Activated effector memory CD4-positive, alpha-beta T cell treated with Interleukin-2 at 50 U/mL for 16 hours (primary cell): ENCODE results near the gene SCIMP.
"Not testable (repeated sequence)": the region's sequence is repeated elsewhere in the genome, so short reads cannot be mapped to it uniquely, and the experiment has no call there.

Source experiments
- DNase-seq: peaks from one replicate; pipeline ENCODE4 v3.0.0-alpha.2; 2020

The SCIMP gene

DNA sequence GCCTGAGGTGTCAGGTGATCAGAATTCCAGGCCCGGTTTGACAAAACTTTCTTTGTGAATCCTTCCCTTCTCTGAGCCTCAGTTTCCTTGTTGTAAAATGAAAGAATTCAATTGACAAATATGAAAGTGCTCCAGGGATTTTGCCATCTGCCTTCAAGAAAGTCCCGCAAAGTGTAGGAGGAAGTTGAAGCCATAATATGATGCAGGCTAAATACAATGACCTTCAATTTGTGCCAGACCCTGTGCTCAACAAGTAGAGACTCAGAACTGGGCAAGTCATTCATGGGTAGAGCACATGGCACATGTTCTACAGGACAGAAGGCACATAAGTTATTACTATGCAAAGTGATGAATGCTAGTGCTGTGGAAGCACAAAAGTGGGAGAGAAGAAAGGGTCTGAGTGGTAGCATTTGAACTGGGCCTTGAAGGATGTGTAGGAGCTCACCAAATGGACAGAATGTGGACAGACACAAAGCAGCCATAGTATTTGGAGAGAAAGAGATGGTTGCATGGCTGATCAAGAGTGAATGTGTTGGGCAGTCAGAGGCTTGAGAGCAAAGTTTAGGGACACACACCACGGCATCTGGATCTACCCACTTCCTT is 2.4 kb upstream of the SCIMP start:
- DNase-seq, result no peak

DNA sequence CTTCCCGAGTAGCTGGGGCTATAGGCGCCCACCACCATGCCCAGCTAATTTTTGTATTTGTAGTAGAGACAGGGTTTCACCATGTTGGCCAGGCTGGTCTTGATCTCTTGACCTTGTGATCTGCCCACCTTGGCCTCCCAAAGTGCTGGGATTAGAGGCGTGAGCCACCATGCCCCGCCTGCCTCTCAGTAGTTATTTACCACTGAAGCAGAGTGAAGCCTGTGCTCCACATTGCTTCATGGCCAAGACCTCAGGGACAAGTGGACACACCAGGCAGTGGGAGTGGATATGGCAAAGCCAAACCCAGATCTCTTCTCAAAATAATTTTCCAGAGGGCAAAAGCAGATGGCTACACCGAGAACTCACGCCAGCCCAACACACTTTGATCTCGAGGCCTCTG is 1.2 kb downstream of the SCIMP start:
- DNase-seq, result not testable (repeated sequence)

DNA sequence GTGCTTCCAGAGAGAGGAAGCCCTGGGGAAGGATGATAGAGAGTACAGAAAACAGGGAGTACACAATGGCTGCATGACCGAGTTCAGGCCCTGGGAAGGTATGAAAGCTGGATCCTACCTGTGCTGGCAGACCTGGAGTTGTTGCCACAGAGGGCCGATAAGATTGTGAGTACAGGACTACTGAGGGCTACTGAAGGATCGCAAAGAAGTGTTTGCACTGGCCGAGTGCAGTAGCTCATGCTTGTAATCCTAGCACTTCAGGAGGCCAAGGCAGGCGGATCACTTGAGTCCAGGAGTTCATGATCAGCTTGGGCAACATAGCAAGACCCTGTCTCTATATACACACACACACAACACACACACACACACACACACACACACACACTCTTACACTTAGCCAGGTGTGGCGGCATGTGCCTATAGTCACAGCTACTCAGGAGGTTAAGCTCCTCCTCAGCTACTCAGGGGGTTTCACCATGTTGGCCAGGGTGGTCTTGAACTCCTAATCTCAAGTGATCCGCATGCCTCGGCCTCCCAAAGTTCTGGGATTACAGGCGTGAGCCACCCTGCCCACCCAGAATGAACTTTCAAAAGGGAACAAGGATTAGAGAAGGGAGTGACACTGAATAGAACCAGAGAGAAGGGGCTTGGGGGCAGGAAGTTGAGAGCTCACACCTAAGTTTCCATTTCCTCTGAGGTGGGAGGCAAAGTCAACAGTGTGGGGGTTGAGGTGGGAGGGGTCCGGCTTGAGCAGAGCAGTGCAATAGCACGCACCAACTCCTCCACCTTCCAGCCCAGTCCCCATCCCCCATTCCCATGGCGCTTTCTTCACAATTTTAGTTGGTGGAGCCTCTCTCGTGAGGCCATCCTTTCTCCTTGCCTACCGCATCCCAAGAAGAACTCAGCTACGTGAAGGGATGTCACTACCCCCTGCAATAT is 7.5 kb downstream of the SCIMP start:
- no peak for DNase-seq

DNA sequence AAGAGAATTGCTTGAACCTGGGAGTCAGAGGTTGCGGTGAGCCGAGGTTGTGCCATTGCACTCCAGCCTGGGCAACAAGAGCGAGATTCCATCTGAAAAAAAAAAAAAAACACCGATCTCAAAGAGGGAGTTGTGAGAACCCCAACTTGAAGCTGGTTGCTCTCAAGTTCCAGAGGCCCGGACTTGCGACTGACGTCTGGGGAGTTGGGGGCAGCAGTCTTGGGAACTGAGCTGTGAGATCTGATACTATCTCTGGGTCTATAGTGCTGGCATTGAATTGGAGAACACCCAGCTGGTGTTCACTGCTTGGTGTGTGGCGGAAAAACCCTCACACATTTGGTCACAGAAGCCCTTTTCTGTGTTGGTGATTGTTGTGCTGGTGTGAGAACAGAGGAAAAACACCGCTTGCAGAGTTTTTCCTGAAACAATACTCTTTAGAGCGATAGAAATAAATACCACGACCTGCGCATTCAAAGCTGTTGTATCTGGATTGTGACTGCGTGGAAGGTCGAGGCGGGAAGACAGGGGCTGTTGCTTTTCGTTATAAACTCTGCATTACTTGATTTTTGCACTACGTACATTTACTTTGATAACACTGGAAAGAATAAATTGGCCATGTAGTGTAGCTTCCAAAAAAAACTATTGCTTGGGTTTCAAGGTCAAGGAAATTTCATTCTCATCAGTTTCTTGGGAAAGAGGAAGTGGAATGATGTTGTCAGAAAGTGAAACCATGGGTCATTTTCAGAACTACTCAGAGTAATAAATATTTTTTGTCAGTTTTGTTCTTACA is 8.8 kb downstream of the SCIMP start:
- DNase-seq, result no peak

DNA sequence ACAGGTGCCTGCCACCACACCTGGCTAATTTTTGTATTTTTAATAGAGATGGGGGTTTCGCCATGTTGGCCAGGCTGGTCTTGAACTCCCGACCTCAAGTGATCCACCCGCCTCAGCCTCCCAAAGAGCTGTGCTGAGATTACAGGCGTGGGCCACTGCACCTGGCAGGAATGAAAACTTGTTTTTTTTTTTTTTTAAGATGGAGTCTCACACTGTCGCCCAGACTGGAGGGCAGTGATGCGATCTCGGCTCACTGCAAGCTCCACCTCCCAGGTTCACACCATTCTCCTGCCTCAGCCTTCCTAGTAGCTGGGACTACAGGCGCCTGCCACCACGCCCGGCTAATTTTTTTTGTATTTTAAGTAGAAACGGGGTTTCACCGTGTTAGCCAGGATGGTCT is 12.7 kb downstream of the SCIMP start:
- DNase-seq, result not testable (repeated sequence)

DNA sequence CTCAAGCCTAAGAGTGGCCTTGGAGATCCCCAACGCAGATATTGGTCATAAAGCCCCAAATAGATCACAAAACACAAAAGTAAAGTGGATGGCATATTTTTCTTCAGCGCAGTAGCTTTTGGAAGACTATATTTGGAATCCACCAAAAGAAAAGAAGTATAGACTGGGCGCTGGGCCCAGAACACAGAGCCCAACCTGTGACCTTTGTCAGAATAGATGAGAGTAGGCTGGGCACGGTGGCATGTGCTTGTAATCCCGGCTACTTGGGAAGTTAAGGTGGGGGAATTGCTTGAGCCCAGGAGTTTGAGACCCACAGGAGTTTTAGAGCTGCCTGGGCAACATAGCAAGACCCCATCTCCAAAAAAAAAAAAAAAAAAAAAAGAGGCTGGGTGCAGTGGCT is 14.6 kb downstream of the SCIMP start:
- no peak for DNase-seq

DNA sequence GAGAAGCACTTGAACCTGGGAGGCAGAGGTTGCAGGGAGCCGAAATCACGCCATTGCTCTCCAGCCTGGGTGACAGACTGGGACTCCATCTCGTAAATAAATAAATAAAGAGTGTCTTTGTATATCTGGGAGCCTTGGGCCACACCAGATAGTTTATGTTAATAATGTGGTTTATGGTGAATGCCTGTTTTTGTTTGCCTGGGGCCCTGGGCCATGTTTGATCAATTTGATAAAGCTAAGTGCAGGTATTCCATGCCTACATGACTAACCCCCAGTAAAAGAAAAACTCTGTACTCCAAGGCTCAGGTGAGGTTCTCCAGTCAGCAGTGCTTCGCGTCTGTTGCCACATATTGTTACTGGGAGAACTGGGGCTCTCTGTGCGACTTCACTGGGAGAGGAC is 15.1 kb downstream of the SCIMP start:
- no peak for DNase-seq

DNA sequence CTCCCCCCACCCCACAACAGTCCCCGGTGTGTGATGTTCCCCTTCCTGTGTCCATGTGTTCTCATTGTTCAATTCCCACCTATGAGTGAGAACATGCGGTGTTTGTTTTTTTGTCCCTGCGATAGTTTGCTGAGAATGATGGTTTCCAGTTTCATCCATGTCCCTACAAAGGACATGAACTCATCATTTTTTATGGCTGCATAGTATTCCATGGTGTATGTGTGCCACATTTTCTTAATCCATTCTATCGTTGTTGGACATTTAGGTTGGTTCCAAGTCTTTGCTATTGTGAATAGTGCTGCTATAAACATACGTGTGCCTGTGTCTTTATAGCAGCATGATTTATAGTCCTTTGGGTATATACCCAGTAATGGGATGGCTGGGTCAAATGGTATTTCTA is 17.1 kb downstream of the SCIMP start:
- DNase-seq, result not testable (repeated sequence)

DNA sequence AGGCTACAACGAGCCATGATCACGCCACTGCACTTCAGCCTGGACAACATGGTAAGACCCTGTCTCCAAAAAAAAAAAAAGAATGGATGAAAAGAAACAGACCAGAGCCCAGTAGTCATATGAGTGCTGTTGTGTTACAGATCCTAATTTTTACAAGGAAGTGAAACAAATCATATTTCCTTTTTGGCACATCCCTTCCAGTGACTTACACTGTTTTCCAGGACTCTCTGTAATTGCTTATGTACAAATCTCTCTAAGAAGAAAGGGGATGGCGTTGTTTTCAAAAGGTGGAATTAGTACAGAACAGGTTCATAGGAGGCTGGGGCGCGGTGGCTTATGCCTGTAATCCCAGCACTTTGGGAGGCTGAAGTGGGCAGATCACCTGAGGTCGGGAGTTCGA is 23.2 kb downstream of the SCIMP start:
- DNase-seq, result no peak

DNA sequence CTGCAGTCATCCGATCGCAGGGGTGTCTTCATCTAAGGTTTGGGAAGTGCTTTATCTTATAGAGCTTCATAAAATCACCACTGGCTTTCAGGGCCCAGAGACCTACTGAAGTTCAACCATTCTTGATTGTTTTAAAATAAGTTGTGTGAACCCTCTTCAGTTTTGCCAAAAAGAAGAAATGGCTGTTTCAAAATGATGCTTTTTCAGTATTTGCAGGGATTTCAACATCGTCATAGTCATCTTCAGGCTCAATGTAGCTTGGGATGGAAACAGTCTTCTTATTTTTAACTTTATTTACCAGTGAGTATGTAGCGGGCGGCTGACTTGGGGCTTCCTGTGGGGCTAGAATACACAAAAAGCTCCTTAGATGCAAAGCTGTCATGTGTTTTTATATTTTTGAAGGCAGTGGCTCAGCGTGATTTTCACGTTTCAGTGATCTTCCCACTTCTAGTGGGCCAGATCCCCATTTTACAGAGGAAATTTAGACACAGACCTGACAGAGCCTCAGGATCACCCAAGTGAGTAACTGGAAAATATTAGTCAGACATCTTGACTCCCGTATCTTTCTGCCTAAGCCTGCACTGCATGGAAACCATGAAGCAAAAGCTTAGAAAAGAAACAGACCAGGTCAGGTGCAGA is 23.9 kb downstream of the SCIMP start:
- DNase-seq, result no peak

DNA sequence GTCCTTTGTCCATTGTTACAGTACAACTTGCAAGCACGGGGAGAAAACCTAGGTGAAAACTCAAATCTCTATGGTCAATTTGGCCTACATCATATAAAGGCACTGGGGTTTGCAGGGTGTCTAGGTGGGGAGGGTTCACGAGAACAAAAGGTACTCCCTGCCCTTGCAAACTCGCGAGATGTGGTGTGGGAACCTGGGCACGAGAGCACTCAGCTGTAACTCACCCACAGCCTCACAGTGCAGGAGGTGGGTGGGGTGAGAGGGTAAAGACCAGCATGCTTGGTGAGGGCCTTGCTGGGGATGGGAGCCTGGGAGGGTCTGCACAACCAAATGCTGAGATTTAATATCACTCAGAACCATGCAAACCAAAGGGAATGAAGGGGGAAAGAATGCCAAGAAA is 24.6 kb downstream of the SCIMP start:
- no peak for DNase-seq

DNA sequence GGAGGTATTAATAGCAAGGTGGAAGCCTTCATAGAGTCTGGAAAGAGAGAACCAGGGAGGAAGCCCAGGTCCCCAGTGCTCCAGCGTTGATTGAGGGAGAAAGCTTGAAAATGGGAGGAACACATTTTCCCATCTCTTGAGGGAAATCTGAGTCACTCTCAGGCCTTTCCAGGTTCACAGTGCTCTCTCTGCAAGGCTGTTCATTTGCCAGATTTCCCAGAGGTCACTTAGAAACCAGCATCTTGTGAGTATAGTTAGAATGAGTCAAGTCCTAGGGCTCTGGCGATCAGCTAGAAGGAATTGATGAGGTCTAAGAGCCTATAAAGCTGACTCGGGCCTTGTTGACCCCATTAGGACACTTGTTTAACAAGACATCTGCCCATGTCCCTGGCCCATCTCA is 25.3 kb downstream of the SCIMP start:
- DNase-seq, result no peak

DNA sequence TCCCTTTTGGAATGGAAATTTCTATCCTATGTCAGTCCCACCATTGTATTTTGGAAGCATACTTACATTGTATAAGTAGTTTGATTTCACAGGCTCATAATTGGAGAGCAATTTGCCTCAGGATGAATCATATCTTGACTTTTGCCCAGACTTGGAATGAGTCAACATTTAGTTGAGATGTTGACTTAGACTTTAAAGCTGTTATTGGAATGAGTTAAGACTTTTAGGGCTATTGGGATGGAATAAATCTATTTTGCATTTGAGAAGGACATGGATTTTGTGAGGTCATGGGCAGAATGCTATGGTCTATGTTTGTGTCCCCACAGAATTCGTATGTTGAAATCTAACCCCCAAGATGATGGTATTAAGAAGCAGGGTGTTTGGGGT is 30.8 kb downstream of the SCIMP start:
- no peak for DNase-seq

DNA sequence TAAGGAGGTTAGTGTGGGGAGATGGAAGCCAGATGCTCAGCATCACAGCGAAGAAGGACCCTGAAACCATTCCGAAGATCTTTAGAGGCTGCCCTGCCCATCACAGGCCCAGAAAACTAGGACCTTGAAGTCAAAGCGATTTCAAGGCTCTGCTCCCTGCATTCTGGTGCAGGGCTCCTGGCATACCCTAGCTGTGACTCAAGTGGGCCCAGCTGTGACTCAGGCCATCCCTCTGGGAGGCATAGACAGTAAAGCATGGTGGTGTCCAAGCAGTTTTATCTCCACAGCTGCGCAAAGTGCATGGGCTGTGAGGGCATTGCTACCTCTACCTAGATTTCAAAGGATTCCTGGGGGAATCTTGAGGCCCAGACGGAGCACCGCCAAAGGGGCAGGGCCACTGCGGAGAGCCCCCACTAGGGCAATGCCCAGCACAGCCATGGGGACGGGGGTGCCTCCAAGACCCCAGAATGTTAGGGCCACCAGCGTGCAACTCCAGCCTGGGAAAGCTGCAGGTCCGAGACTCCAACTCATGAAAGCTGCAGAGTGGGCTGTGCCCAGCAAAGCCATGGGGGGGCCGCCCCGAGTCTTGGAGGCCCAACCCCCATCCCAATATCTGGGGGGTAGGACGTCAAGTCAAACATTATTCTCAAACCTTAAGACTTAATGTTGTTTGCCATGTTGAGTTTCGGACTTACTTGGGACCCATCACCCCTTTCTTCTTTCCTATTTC is 31.3 kb downstream of the SCIMP start:
- no peak for DNase-seq

DNA sequence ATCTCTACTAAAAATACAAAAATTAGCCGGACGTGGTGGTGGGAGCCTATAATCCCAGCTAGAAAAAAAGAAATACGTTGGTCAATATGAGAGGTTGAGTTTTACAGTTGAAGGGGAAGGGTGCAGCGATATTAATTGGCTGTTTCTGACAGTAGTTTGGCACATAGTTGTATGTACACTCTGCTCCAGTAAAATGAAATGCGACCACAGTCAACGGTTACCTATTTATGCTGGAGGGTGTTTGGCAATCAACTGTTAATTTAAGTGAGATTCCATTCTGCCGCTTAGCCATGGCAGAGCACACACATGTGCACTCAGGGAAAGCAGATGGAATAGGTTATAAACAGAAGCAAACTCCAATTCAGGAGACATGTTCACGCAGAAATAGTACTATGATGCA is 33.6 kb downstream of the SCIMP start:
- DNase-seq, result no peak

DNA sequence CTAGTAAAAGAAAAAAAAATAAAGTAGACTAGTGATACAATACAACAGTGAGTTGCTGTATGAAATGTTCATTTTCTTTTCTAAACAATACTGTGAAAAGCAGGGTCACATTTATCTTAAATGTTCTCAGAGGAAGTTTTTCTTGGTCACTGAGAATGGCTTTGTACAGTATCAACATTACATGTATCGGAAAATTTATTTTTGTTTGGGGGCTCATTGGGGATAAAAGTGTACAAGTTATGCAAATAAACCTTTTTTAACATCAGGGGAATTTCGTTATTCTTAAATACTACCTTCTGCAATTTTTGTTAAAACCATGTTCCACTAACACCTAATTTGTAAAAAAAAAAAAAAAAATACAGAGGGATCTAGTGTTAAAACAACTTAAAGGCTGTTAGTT is 34.3 kb downstream of the SCIMP start:
- DNase-seq, result no peak

DNA sequence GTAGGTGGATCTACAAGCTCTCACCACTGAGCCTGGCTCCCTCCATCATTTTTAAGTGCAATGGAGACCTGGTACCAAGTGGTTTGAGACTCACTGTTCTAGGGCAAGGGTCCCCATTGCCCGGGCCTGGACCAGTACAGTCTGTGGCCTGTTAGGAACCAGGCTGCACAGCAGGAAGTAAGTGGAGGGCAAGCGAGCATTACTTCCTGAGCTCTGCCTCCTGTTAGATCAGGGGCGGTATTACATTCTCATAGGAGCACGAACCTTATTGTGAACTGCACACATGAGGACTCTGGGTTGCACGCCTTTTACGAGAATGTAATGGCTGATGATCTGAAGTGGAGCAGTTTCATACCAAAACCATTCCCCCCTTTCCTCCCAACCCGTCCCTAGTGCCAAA is 36.2 kb downstream of the SCIMP start:
- DNase-seq, result no peak

DNA sequence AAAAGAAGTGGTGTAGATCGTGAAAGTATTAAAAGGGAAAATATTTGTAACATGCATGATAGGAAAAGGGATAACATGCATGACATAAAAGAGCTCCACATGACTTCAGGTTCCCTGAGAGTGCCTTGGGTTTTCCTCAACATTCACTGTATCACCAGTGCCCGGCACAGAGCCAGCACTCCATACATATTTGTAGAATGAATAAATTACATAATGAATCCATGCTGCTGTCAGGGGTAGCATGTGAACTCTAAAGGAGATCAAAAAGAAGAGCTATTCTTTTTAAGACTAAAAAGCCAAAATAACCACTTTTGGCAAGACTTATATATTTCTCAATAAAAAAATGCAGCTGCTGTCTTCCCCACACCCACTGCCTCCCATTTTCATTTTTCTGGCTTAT is 40.3 kb downstream of the SCIMP start:
- DNase-seq, result no peak

DNA sequence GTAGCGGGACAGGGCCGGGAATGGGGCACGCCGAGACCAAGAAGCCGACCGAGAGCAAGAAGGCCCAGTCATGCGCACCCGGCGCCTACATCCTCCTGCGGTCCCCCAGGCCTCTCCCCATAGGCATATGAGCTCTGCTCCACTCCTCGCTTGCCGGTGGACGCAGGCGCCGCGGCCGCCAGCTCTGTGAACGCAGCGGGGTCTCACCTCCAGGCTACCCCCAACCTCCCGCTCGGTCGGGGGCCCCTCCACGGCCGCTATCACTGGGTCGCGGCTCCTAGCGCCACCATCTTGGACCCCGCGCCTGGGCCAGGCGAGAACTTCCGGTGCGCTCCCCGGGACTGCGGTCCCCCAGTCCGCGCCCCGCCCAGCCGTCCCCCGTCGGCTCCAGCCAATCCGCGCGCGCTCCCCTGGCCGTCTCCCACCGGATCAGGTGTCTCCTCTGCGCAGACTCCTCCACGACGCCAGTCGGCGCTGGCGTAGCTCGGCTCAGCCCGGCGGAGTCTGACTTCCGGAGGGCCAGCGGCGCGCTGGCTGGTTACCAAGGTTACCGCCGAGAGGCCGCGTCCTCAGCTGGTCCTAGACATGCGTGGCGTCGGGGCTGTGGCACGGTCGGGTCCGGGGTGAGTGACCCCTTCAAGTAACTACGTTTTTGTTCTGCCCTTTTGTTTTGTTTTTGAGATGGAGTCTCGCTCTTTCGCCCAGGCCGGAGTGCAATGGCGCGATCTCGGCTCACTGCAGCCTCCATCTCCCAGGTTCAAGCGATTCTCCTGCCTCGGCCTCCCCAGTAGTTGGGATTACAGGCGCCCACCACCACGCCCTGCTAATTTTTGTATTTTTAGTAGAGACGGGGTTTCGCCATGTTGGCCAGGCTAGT is 42.9 kb downstream of the SCIMP start, which contains the start of gene ZNF594:
Gene ZNF594, minus strand, starts transcription at position 328 of the 877 bp plus-strand sequence. CDS start 7,612 bp downstream, outside the sequence.
- DNase-seq, result peak; percentile 96

DNA sequence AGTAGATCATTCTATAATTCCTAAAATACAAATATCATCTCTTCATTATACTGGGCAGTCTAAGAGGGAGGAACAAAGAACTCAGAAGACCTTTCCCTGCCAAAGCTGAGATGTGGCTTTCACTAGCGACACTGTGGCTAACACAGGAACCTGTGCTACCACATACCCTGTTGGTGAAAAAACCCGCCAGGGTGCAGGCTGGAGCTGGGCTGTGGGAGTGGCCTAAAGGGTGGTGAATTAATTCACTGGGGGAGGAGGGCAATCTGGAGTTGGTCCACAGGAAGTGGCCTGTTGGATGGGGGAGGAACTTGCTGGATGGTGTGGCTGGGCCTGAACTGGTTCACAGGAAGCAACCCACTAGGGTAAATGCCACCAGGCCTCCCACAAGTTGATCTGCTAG is 50.4 kb downstream of the SCIMP start:
- no peak for DNase-seq

DNA sequence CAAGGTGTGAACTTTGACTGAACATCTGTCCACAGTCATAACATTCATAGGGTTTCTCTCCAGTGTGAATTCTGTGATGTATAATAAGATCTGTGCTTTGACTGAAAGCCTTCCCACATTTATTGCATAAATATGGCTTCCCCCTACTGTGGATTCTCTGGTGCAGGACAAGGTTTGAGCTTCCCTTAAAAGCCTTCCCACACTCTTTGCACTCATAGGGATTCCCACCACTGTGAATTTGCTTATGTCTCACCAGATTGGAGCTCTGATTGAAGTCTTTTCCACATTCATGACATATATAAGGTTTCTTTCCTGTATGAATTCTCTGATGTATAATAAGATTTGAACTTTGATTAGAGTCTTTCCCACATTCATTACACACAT is 51.3 kb downstream of the SCIMP start:
- DNase-seq, result no peak
